HG02981 (cell line): ENCODE results near the gene FAM153A.
"Not testable (repeated sequence)": the region's sequence is repeated elsewhere in the genome, so short reads cannot be mapped to it uniquely, and the experiment has no call there.

Experiments
- ATAC-seq: cut with Tn5 transposase; IDR thresholded peaks from one replicate; pipeline ENCODE4 v1.9.1; 2021; ENCODE audit warnings: mild to moderate bottlenecking, moderate library complexity; ENCODE audit not compliant: unreplicated experiment

The FAM153A gene

GRCh38 chr5:177782792-177783633 lies at the start of gene FAM153A:
Gene FAM153A (minus strand): TSS chr5:177782899.
- ATAC-seq: not testable (repeated sequence)

- not testable (repeated sequence) for ATAC-seq
These were observed 49.6 kb upstream of the FAM153A start for GRCh38 chr5:177832287-177832686.

DNA sequence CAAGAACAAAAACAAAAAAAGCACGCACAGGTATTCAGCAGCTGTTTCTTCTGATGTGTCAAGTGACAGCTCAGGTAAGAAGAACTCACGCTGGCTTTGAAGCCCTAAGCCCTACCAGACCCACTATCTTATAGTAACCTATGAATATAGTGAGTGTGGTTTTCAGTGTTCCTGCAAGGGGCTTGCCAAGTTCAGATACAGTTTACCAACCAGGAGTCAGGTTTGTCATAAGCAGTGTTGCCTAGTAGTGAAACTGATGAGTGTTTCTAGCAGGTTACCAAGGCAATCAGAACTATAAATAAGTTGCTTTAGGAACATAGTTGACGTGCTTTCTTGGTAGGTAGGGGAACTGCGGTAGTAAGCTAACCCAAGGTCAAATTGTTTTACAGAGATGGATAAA lies 43.4 kb upstream of the FAM153A start:
- ATAC-seq: not testable (repeated sequence)

DNA sequence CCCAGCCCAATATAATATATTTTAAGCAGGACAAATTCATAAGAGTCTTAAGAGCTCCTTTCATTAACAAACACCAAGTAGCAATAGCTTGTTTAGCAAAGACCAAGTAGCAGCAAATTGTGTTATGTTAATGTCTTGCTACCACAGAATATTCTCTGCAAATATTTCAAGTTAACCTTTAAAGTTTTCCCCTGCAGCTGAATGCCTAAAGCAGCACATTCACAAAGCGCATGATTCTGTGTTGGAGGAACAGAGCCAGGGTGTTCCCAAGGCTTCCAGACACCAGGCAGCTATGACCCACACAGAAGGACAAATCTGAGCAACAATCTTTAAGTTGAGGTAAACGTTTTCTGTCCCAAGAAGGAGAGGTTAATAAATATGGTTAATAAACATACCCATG lies 42.1 kb upstream of the FAM153A start:
- not testable (repeated sequence) for ATAC-seq

GRCh38 chr5:177822489-177822888 lies 39.8 kb upstream of the FAM153A start:
- not testable (repeated sequence) for ATAC-seq

- ATAC-seq: not testable (repeated sequence)
These were observed 37.0 kb upstream of the FAM153A start for GRCh38 chr5:177819664-177820063.

GRCh38 chr5:177812814-177813425 lies 30.2 kb upstream of the FAM153A start:
- not testable (repeated sequence) for ATAC-seq

DNA sequence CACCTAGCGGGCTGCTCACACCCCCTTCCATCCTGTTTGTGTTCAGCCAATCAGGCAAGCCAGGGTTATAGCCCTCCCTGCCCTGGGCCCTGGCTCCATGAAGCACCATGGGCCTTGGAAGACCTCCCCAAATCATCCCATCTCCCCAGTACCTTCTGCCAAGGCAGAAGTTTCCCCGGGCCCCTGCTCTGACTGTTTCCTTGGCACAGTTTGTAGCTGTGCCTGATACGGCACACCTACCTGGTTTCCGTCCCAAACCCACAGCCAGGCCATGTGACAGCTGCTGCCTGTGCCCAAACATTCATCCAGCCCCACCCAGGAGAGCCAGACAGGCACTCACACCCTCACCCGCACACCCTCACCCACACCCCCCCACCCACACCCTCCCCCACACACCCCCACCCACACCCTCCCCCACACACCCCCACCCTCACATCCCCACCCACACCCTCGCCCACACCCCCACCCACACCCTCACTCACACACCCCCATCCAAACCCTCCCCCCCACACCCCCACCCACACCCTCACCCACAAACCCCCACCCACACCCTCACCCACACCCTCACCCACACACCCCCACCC lies 29.6 kb upstream of the FAM153A start:
- not testable (repeated sequence) for ATAC-seq

DNA sequence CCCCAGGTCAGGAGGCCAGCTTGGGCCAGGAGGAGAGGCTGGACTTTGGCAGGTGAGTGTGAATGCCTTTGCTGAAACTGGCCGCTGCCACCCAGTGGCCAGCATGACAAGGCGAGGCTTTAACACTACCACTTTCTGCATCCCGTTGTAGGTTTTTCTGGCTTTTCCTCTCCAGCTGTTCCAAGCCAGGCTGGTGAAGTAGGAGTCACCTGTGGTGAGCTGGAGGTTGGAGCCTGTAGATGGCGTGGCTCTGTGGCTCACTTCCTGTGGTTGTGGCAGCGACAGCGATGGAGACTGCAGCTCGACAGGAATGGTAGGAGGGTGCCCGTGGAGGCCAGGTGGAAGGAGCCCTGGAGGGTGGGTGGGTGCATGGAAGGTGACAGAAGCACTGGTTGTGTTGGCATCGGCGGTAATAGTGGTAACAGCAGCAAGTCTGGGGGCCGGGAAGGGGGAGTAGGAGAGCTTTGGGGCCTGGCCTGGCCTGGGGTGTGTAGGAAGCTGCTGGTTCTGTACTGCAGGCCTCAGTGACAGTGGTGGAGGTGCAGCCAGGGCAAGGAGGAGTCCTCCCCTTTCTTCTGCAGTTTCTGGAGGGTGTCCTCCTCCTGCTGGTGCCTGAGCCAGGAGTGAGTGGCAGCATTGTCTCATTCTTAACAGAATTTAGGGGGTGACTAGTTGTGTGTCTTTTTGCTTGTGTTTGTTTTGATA lies 26.7 kb upstream of the FAM153A start:
- ATAC-seq: not testable (repeated sequence)

GRCh38 chr5:177808420-177808819 lies 25.7 kb upstream of the FAM153A start:
- ATAC-seq: not testable (repeated sequence)

- ATAC-seq: not testable (repeated sequence)
These were observed 24.6 kb upstream of the FAM153A start for GRCh38 chr5:177807265-177807664.

DNA sequence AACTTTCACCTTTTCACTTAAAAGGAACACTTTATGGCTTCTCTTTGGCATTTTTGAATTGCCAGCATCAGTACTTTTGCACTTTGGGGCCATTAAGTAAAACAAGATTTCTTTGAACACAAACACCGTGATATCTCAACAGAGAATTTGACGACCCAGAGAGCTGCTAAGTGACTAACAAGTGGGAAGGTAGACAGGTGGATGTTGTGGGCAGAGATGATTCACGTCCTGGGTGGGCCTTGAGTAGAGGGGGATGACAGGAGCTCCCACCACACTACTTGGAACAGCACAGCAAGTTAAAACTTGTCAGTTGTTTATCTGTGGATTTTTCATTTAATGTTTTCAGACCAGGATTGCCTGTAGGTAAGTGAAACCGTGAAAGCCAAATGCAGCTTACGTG lies 18.7 kb upstream of the FAM153A start:
- not testable (repeated sequence) for ATAC-seq

DNA sequence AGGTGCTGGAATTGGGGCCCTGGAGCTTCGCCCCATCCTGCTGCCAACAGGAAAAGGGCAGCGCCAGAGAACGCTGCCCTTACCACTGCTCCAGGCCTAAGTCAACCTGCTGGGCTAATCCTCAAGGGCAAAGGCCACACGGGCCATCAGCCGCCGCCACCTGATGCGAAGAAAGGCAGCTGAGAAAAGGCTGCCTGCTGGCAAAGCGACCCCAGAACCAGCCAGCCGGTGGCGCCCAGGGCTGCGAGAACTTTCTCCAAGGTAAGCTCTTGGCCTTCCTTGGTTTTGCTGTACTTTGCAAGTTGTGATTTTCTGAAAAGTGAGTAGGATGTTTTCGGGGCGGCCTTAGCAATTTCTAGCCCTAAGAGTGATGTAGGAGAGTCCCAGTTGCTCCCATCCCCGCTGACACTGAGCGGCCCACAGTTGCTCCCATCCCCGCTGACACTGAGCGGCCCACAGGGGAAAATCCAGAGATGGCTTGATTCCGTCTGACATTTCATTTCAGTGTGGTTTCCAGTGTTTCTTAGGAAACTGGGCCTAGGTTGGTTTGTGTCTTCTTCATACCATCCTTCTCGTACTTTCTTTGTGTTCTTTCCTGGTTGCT lies 15.6 kb upstream of the FAM153A start:
- ATAC-seq: not testable (repeated sequence)

GRCh38 chr5:177793272-177793671 lies 10.6 kb upstream of the FAM153A start:
- not testable (repeated sequence) for ATAC-seq

GRCh38 chr5:177791649-177792048 lies 8.9 kb upstream of the FAM153A start:
- ATAC-seq: not testable (repeated sequence)

DNA sequence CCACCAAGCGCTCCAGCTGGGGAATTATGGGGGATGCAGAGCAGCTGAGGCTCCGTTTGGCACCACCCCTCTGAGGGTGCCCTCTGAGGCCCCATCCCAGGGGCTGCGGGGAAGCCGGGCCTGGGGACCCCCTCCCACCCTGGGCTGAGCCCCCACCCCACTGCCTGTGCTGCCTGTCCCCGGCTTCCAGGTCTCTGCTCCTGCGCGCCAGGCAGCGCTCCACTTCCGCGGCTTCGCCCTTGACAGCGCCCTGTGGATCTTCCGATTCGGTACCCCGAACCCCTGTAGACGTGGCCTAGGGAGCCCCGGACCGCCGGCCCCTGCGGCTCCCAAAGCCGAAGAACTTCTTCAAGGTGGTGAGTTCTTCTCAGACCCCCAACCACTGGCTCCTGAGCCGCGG lies 530 bp downstream of the FAM153A start:
- not testable (repeated sequence) for ATAC-seq

DNA sequence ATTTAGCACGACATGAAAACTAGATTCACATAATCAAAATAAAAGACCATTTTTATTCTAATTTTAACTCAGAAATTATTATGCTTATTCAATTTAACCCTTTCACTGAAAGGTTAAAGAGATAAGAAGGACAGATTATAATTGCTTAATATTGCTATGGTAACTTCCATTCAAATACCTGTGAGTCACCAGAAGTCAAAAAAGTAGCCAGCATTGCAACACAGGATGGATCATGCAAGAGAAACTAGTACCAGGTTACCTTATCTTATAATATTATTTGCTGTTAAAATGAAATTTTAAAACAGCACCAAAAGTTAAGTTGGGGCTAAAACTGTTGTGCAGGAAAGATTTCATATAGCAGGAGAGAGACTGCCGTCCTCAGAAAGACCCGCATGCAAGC lies 11.5 kb downstream of the FAM153A start:
- ATAC-seq: not testable (repeated sequence)

GRCh38 chr5:177770646-177771045 lies 12.1 kb downstream of the FAM153A start:
- ATAC-seq: not testable (repeated sequence)

GRCh38 chr5:177763737-177764508 lies 18.8 kb downstream of the FAM153A start:
- not testable (repeated sequence) for ATAC-seq

- ATAC-seq: not testable (repeated sequence)
These were observed 21.7 kb downstream of the FAM153A start for GRCh38 chr5:177760954-177761353.
